ENCODE data around the gene PPP2R2C.

PPP2R2C gene

GRCh38 chr4:6472387-6473263, at the start of gene PPP2R2C:
TSS of gene PPP2R2C (minus strand) at chr4:6472614. CDS start at chr4:6472229, 385 bp downstream.
- DNase-seq (ENCODE audit: low spot score), result no peak

- no peak for DNase-seq (ENCODE audit: low spot score)
Measured at GRCh38 chr4:6520978-6521377, 48.6 kb upstream of the PPP2R2C start.

GRCh38 chr4:6520051-6520636, 47.7 kb upstream of the PPP2R2C start:
- no peak for DNase-seq (ENCODE audit: low spot score)

GRCh38 chr4:6517171-6517570, 44.8 kb upstream of the PPP2R2C start:
- no peak for DNase-seq (ENCODE audit: low spot score)

GRCh38 chr4:6516762-6517161, 44.3 kb upstream of the PPP2R2C start:
- no peak for DNase-seq (ENCODE audit: low spot score)

GRCh38 chr4:6516281-6516680, 43.9 kb upstream of the PPP2R2C start:
- DNase-seq (ENCODE audit: low spot score), result no peak

GRCh38 chr4:6513678-6514077, 41.3 kb upstream of the PPP2R2C start:
- DNase-seq (ENCODE audit: low spot score), result no peak

- DNase-seq (ENCODE audit: low spot score), result no peak
Measured at GRCh38 chr4:6509587-6509986, 37.2 kb upstream of the PPP2R2C start.

GRCh38 chr4:6507345-6507744, 34.9 kb upstream of the PPP2R2C start:
- no peak for DNase-seq (ENCODE audit: low spot score)

GRCh38 chr4:6506616-6507140, 34.3 kb upstream of the PPP2R2C start:
- no peak for DNase-seq (ENCODE audit: low spot score)

- DNase-seq (ENCODE audit: low spot score), result no peak
Measured at GRCh38 chr4:6504900-6505496, 32.6 kb upstream of the PPP2R2C start.

- DNase-seq (ENCODE audit: low spot score), result no peak
Measured at GRCh38 chr4:6502747-6503465, 30.5 kb upstream of the PPP2R2C start.

GRCh38 chr4:6502147-6502546, 29.7 kb upstream of the PPP2R2C start:
- no peak for DNase-seq (ENCODE audit: low spot score)

- DNase-seq (ENCODE audit: low spot score), result no peak
Measured at GRCh38 chr4:6501171-6501570, 28.8 kb upstream of the PPP2R2C start.

GRCh38 chr4:6500481-6501140, 28.2 kb upstream of the PPP2R2C start:
- no peak for DNase-seq (ENCODE audit: low spot score)

GRCh38 chr4:6499238-6499600, 26.8 kb upstream of the PPP2R2C start:
- DNase-seq (ENCODE audit: low spot score), result no peak

- DNase-seq (ENCODE audit: low spot score), result no peak
Measured at GRCh38 chr4:6498511-6499237, 26.3 kb upstream of the PPP2R2C start.

GRCh38 chr4:6497796-6498195, 25.4 kb upstream of the PPP2R2C start:
- no peak for DNase-seq (ENCODE audit: low spot score)

- DNase-seq (ENCODE audit: low spot score), result no peak
Measured at GRCh38 chr4:6495736-6496135, 23.3 kb upstream of the PPP2R2C start.

- DNase-seq (ENCODE audit: low spot score), result no peak
Measured at GRCh38 chr4:6495296-6495590, 22.8 kb upstream of the PPP2R2C start.
